ENCODE measurements around the gene IL1R1.

IL1R1 gene

GRCh38 chr2:102181919-102182635 is 39.5 kb downstream of the IL1R1 start:
- no peaks in the 10 kb centered on the region for H4K20me1 ChIP-seq
- H3K27me3 ChIP-seq: no peaks in the 10 kb centered on the region
- no peak for TF ChIP-seq Cebpa-rat (IDR thresholded peaks at IDR 0.05)
- H3K4me1 ChIP-seq: no peaks in the 10 kb centered on the region
- no peak overlapping the region for H3K4me3 ChIP-seq
- H3K9ac ChIP-seq: no peak overlapping the region
- no peak overlapping the region for H3K27ac ChIP-seq
- H3K36me3 ChIP-seq: no peaks in the 10 kb centered on the region
- no peak overlapping the region for H3K4me2 ChIP-seq
- H3K9me3 ChIP-seq: peaks cover 8% of the 10 kb centered on the region

GRCh38 chr2:102184018-102184417 is 41.5 kb downstream of the IL1R1 start:
- Histone ChIP-seq H3K4me2 (no peak overlapping the region), H3K36me3 (no peaks in the 10 kb centered on the region), H3K27ac (no peak overlapping the region), H4K20me1 (no peaks in the 10 kb centered on the region), H3K9ac (no peak overlapping the region), H3K4me1 (no peaks in the 10 kb centered on the region), H3K9me3 (peaks cover 18% of the 10 kb centered on the region), H3K4me3 (no peak overlapping the region), H3K27me3 (no peaks in the 10 kb centered on the region)
- TF ChIP-seq Cebpa-rat (IDR thresholded peaks at IDR 0.05): no peak

- Histone ChIP-seq H3K27me3 (no peaks in the 10 kb centered on the region), H3K27ac (no peak overlapping the region), H3K4me3 (no peak overlapping the region)
Measured at GRCh38 chr2:102184568-102184967, 42.0 kb downstream of the IL1R1 start.

GRCh38 chr2:102185347-102185746 is 42.8 kb downstream of the IL1R1 start:
- no peaks in the 10 kb centered on the region for H4K20me1 ChIP-seq
- H3K9ac ChIP-seq: no peak overlapping the region
- TF ChIP-seq Cebpa-rat (IDR thresholded peaks at IDR 0.05): no peak
- no peak overlapping the region for H3K4me3 ChIP-seq
- H3K36me3 ChIP-seq: no peaks in the 10 kb centered on the region
- no peak overlapping the region for H3K4me2 ChIP-seq
- no peak overlapping the region for H3K27ac ChIP-seq
- H3K9me3 ChIP-seq: peaks cover 18% of the 10 kb centered on the region
- H3K4me1 ChIP-seq: no peaks in the 10 kb centered on the region
- no peaks in the 10 kb centered on the region for H3K27me3 ChIP-seq

More at GRCh38 chr2:102184568-102184967, 42.0 kb downstream of the IL1R1 start:
- Histone ChIP-seq H3K4me1 (no peaks in the 10 kb centered on the region), H3K9ac (no peak overlapping the region), H4K20me1 (no peaks in the 10 kb centered on the region), H3K36me3 (no peaks in the 10 kb centered on the region), H3K4me2 (no peak overlapping the region), H3K9me3 (peaks cover 18% of the 10 kb centered on the region)
- no peak for TF ChIP-seq Cebpa-rat (IDR thresholded peaks at IDR 0.05)

GRCh38 chr2:102186791-102187495 is 44.4 kb downstream of the IL1R1 start, which contains the start of gene IL1RL2:
Gene IL1RL2 (plus strand): TSS chr2:102187023. CDS start chr2:102187868, 845 bp downstream.
- no peaks in the 10 kb centered on the region for H3K36me3 ChIP-seq
- no peaks in the 10 kb centered on the region for H3K27me3 ChIP-seq
- no peak within 1 kb of the TSS for H3K9ac ChIP-seq
- H3K27ac ChIP-seq: no peak within 1 kb of the TSS
- H4K20me1 ChIP-seq: no peaks in the 10 kb centered on the region
- no peaks in the 10 kb centered on the region for H3K4me1 ChIP-seq
- TF ChIP-seq Cebpa-rat (IDR thresholded peaks at IDR 0.05): no peak
- no peak within 1 kb of the TSS for H3K4me2 ChIP-seq
- peaks cover 18% of the 10 kb centered on the region for H3K9me3 ChIP-seq
- H3K4me3 ChIP-seq: no peak within 1 kb of the TSS

- H3K9me3 ChIP-seq: peaks cover 18% of the 10 kb centered on the region
- no peak overlapping the region for H3K4me3 ChIP-seq
- H3K27ac ChIP-seq: no peak overlapping the region
- H3K9ac ChIP-seq: no peak overlapping the region
- H3K4me1 ChIP-seq: no peaks in the 10 kb centered on the region
- no peaks in the 10 kb centered on the region for H3K36me3 ChIP-seq
- H4K20me1 ChIP-seq: no peaks in the 10 kb centered on the region
- TF ChIP-seq Cebpa-rat (IDR thresholded peaks at IDR 0.05): no peak
- H3K4me2 ChIP-seq: no peak overlapping the region
- H3K27me3 ChIP-seq: no peaks in the 10 kb centered on the region
Measured at GRCh38 chr2:102187496-102188150, 45.1 kb downstream of the IL1R1 start.

GRCh38 chr2:102190430-102191107 is 48.0 kb downstream of the IL1R1 start:
- H3K36me3 ChIP-seq: no peaks in the 10 kb centered on the region
- H3K9ac ChIP-seq: no peak overlapping the region
- H3K27ac ChIP-seq: no peak overlapping the region
- H4K20me1 ChIP-seq: no peaks in the 10 kb centered on the region
- H3K4me1 ChIP-seq: no peaks in the 10 kb centered on the region
- no peak overlapping the region for H3K4me2 ChIP-seq
- no peak for TF ChIP-seq Cebpa-rat (IDR thresholded peaks at IDR 0.05)
- H3K27me3 ChIP-seq: no peaks in the 10 kb centered on the region
- H3K9me3 ChIP-seq: peaks cover 18% of the 10 kb centered on the region
- no peak overlapping the region for H3K4me3 ChIP-seq

GRCh38 chr2:102191501-102191900 is 49.0 kb downstream of the IL1R1 start:
- no peaks in the 10 kb centered on the region for H3K36me3 ChIP-seq
- no peak overlapping the region for H3K9ac ChIP-seq
- TF ChIP-seq Cebpa-rat (IDR thresholded peaks at IDR 0.05): no peak
- no peaks in the 10 kb centered on the region for H4K20me1 ChIP-seq
- no peaks in the 10 kb centered on the region for H3K4me1 ChIP-seq
- peaks cover 15% of the 10 kb centered on the region for H3K9me3 ChIP-seq
- no peak overlapping the region for H3K27ac ChIP-seq
- no peaks in the 10 kb centered on the region for H3K27me3 ChIP-seq
- H3K4me3 ChIP-seq: no peak overlapping the region
- no peak overlapping the region for H3K4me2 ChIP-seq

GRCh38 chr2:102193074-102193473 is 50.5 kb downstream of the IL1R1 start:
- Histone ChIP-seq H3K9me3 (no peaks in the 10 kb centered on the region), H3K9ac (no peak overlapping the region), H3K36me3 (no peaks in the 10 kb centered on the region), H3K4me2 (no peak overlapping the region), H3K27ac (no peak overlapping the region), H3K4me1 (no peaks in the 10 kb centered on the region), H3K27me3 (no peaks in the 10 kb centered on the region), H4K20me1 (no peaks in the 10 kb centered on the region), H3K4me3 (no peak overlapping the region)
- TF ChIP-seq Cebpa-rat (IDR thresholded peaks at IDR 0.05): no peak

Measured in BLaER1 (cell line).